SU-DHL-6 (cell line): ENCODE results near the gene UMAD1.
"Not testable (repeated sequence)": the region's sequence is repeated elsewhere in the genome, so short reads cannot be mapped to it uniquely, and the experiment has no call there.

Experiments
- H2AFZ ChIP-seq: fragments of 200-600 bp; sonication (generic); 2 replicates; pipeline ENCODE4 v1.6.1; 2014; ENCODE audit warnings: low read depth, mild to moderate bottlenecking, moderate library complexity, mixed read lengths, antibody characterized with exemption, low read length; ENCODE audit not compliant: severe bottlenecking
- H3F3A ChIP-seq: fragments of 200-600 bp; shearing (Covaris generic); 2 replicates; pipeline ENCODE4 v1.6.0; 2016; ENCODE audit warnings: antibody characterized with exemption, mild to moderate bottlenecking; ENCODE audit not compliant: insufficient read depth
- H3K27ac ChIP-seq: fragments of 200-600 bp; sonication (generic); 2 replicates; pipeline ENCODE4 v1.5.1; 2016; ENCODE audit warnings: low read depth, mild to moderate bottlenecking, low read length, moderate library complexity, mixed read lengths
- H3K27me3 ChIP-seq: fragments of 200-600 bp; sonication (generic), shearing (Covaris generic); 2 replicates; pipeline ENCODE4 v1.6.0; 2014; ENCODE audit warnings: mild to moderate bottlenecking, low read length
- H3K36me3 ChIP-seq: fragments of 200-600 bp; sonication (generic); 2 replicates; pipeline ENCODE4 v1.6.1; 2014; ENCODE audit warnings: mild to moderate bottlenecking, low read length, mixed read lengths
- H3K4me2 ChIP-seq: fragments of 300-600, 200-600 bp; shearing (Covaris generic), sonication (generic); 2 replicates; pipeline ENCODE4 v1.6.0; 2014; ENCODE audit warnings: low read length, low read depth, mild to moderate bottlenecking; ENCODE audit not compliant: poor library complexity, severe bottlenecking
- H3K4me3 ChIP-seq: fragments of 200-600 bp; sonication (generic); 2 replicates; pipeline ENCODE4 v1.5.1; 2014; ENCODE audit warnings: antibody characterized with exemption, low read length, mild to moderate bottlenecking, mixed read lengths; ENCODE audit not compliant: insufficient read depth, poor library complexity, severe bottlenecking
- H3K79me2 ChIP-seq: fragments of 200-600 bp; sonication (generic); 2 replicates; pipeline ENCODE4 v1.6.1; 2014; ENCODE audit warnings: mild to moderate bottlenecking, low read length, moderate library complexity; ENCODE audit not compliant: insufficient read depth
- H3K9ac ChIP-seq: fragments of 200-600 bp; sonication (generic); 2 replicates; pipeline ENCODE4 v1.7.0; 2014; ENCODE audit warnings: mild to moderate bottlenecking, low read length
- H3K9me2 ChIP-seq: fragments of 200-600 bp; sonication (generic); replicated peaks from 2 replicates; pipeline ENCODE4 v1.6.1; 2014; ENCODE audit warnings: low read length; ENCODE audit not compliant: insufficient read depth
- H3K9me3 ChIP-seq: fragments of 200-600 bp; sonication (generic); 2 replicates; pipeline ENCODE4 v1.6.1; 2014; ENCODE audit warnings: low read length, mixed read lengths; ENCODE audit not compliant: insufficient read depth
- H4K20me1 ChIP-seq: fragments of 200-600 bp; sonication (generic); 2 replicates; pipeline ENCODE4 v1.6.1; 2014; ENCODE audit warnings: low read depth, mild to moderate bottlenecking, antibody characterized with exemption, low read length, moderate library complexity, mixed read lengths
- EZH2phosphoT487 ChIP-seq: fragments of 200-600 bp; sonication (generic), shearing (Covaris generic); conservative IDR thresholded peaks from 2 replicates; pipeline ENCODE4 v1.6.1; 2018; ENCODE audit warnings: mild to moderate bottlenecking, antibody characterized with exemption, low read length, moderate library complexity, mixed read lengths
- TF ChIP-seq, protein P1 (sequence below): fragments of 200-600 bp; sonication (generic); IDR thresholded peaks from one replicate; pipeline ENCODE4 v1.5.1; 2017; ENCODE audit warnings: antibody characterized with exemption, mild to moderate bottlenecking, low read length, moderate library complexity; ENCODE audit not compliant: insufficient read depth, poor library complexity, severe bottlenecking

Gene UMAD1

DNA sequence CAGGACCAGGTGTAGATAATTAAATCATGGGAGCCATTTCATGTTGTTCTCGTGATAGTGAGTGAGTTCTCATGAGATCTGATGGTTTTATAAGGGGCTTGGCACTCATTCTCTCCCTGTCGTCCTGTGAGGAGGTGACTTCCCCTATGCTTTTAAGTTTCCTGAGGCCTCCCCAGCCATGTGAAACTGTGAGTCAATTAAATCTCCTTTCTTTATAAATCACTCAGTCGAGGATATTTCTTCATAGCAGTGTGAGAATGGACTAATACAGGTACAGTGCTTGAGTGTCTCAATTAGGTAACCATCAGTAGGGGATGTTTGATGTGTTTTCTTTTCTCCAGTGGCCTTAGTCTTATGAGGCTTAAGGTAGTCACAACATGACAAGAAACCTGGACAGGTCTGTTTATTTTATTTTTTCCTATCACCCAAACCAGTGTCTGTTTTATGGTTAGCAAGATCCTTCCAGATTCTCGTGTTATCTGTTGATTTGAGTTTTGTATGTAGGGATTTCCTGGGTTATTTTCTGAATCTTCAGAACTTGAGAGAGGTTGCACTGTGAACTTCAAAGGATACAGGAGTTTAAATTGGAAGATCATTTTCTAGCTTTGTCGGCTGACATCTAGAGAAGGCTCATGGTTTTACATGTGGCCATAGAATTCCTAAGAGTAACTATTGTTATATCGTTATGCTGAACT, 32.1 kb downstream of the UMAD1 start:
- no peaks in the 10 kb centered on the region for H3K27me3 ChIP-seq
- no peak overlapping the region for H3K27ac ChIP-seq
- peak overlapping the region; percentile 32 for H3K4me2 ChIP-seq
- no peak overlapping the region for H3K9ac ChIP-seq
- H3F3A ChIP-seq = peaks cover 9% of the 10 kb centered on the region; the same call in 1 of the 2 replicates
- H4K20me1 ChIP-seq = no peaks in the 10 kb centered on the region
- peaks cover 4% of the 10 kb centered on the region; the same call in 1 of the 2 replicates for H3K36me3 ChIP-seq
- TF ChIP-seq EZH2phosphoT487 = no peak
- TF ChIP-seq, protein P1, sequence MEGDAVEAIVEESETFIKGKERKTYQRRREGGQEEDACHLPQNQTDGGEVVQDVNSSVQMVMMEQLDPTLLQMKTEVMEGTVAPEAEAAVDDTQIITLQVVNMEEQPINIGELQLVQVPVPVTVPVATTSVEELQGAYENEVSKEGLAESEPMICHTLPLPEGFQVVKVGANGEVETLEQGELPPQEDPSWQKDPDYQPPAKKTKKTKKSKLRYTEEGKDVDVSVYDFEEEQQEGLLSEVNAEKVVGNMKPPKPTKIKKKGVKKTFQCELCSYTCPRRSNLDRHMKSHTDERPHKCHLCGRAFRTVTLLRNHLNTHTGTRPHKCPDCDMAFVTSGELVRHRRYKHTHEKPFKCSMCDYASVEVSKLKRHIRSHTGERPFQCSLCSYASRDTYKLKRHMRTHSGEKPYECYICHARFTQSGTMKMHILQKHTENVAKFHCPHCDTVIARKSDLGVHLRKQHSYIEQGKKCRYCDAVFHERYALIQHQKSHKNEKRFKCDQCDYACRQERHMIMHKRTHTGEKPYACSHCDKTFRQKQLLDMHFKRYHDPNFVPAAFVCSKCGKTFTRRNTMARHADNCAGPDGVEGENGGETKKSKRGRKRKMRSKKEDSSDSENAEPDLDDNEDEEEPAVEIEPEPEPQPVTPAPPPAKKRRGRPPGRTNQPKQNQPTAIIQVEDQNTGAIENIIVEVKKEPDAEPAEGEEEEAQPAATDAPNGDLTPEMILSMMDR = no peak
- no peaks in the 10 kb centered on the region for H3K9me2 ChIP-seq
- no peak overlapping the region for H2AFZ ChIP-seq
- no peaks in the 10 kb centered on the region; the same call in 1 of the 2 replicates for H3K79me2 ChIP-seq
- no peaks in the 10 kb centered on the region for H3K9me3 ChIP-seq
- no peak overlapping the region for H3K4me3 ChIP-seq

DNA sequence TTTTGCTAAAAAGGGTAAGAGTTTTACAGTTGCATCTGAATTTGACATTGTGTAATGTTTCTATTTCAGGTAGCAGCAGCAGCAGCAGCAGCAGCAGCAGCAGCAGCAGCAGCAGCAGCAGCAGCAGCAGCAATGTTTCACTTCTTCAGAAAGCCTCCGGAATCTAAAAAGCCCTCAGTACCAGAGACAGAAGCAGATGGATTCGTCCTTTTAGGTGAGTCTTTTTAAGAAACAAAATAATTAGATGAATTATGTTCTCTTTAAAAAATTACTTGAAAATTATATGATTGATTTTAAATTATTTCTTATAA, 32.6 kb downstream of the UMAD1 start:
- no peak overlapping the region for H3K27ac ChIP-seq
- no peak overlapping the region for H3K9ac ChIP-seq
- H3K4me2 ChIP-seq = peak overlapping the region; percentile 32

DNA sequence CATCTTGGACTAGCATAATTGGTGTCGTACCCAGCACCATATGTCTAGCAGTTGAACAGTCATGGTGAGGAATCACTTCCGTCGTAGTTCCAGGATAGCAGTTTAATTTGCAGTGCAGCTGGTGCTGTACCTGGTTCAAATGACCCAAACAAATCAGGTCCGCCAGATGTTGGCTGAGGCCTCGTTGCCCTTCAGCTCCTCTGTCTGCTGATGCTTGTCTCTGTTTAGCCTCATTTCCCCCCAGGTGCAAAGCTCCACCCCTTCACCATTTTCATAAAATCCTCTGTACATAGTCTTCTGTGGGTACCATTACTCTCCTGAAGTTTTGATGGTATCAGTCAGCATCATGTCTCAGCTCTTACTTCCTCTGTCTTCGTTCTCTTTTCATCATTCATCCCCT, 35.1 kb downstream of the UMAD1 start:
- no peak overlapping the region for H2AFZ ChIP-seq
- H3F3A ChIP-seq = peaks cover 19% of the 10 kb centered on the region
- no peak overlapping the region for H3K4me2 ChIP-seq
- H3K27ac ChIP-seq = no peak overlapping the region
- H3K9me2 ChIP-seq = no peaks in the 10 kb centered on the region
- H3K4me3 ChIP-seq = no peak overlapping the region
- H3K9me3 ChIP-seq = no peaks in the 10 kb centered on the region
- no peak overlapping the region for H3K9ac ChIP-seq
- no peaks in the 10 kb centered on the region for H3K79me2 ChIP-seq
- no peaks in the 10 kb centered on the region for H4K20me1 ChIP-seq
- no peak for TF ChIP-seq EZH2phosphoT487
- no peaks in the 10 kb centered on the region for H3K27me3 ChIP-seq
- H3K36me3 ChIP-seq = peaks cover 7% of the 10 kb centered on the region

More for the DNA sequence above, 32.6 kb downstream of the UMAD1 start:
- H3K9me3 ChIP-seq = no peaks in the 10 kb centered on the region
- H3F3A ChIP-seq = peaks cover 9% of the 10 kb centered on the region; the same call in 1 of the 2 replicates
- no peaks in the 10 kb centered on the region for H3K79me2 ChIP-seq
- no peak overlapping the region for H3K4me3 ChIP-seq
- TF ChIP-seq, protein P1 = no peak
- TF ChIP-seq EZH2phosphoT487 = no peak
- H3K9me2 ChIP-seq = no peaks in the 10 kb centered on the region
- H4K20me1 ChIP-seq = no peaks in the 10 kb centered on the region
- no peaks in the 10 kb centered on the region for H3K27me3 ChIP-seq
- H2AFZ ChIP-seq = no peak overlapping the region
- peaks cover 7% of the 10 kb centered on the region for H3K36me3 ChIP-seq

DNA sequence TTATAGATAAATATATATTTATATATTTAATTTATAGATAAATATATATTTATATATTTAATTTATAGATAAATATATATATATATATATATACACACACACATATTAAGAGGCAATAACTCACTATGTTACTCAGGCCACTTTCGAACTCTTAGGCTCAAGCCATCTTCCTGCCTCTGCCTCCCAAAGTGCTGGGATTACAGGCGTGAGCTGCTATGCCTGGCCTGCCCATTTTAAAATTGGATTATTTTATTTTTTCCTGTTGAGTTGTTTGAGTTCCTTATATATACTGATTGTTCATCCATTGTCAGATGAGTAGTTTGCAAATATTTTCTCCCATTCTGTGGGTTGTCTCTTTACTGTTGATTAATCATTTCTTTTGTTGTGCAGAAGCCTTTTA, 39.1 kb downstream of the UMAD1 start:
- H2AFZ ChIP-seq, H3K36me3 ChIP-seq, H3K9ac ChIP-seq, H3K9me3 ChIP-seq, H3K27ac ChIP-seq, H3K9me2 ChIP-seq, H3K79me2 ChIP-seq, H3K27me3 ChIP-seq, H3K4me3 ChIP-seq, H4K20me1 ChIP-seq, H3K4me2 ChIP-seq: not testable (repeated sequence)
- peaks cover 26% of the 10 kb centered on the region for H3F3A ChIP-seq
